DOHH2 (cell line): ENCODE measurements around the gene NETO1.

Experiments used
- H3F3A ChIP-seq: fragments of 200-600 bp; sonication (generic), shearing (Covaris generic); 2 replicates; pipeline ENCODE4 v1.6.0; 2016; ENCODE audit warnings: antibody characterized with exemption, mild to moderate bottlenecking; ENCODE audit not compliant: control insufficient read depth, insufficient read depth
- H3K27ac ChIP-seq: fragments of 200-600 bp; sonication (generic); 2 replicates; pipeline ENCODE4 v1.5.1; 2014; ENCODE audit warnings: low read depth, mild to moderate bottlenecking, low read length, moderate library complexity
- H3K27me3 ChIP-seq: fragments of 200-600 bp; sonication (generic); 2 replicates; pipeline ENCODE4 v1.6.1; 2014; ENCODE audit warnings: mild to moderate bottlenecking, low read length, mixed read lengths; ENCODE audit not compliant: control insufficient read depth
- H3K36me3 ChIP-seq: fragments of 200-600 bp; sonication (generic); 2 replicates; pipeline ENCODE4 v1.6.1; 2014; ENCODE audit warnings: mild to moderate bottlenecking, low read length, moderate library complexity, mixed read lengths; ENCODE audit not compliant: control insufficient read depth
- H3K4me1 ChIP-seq: fragments of 200-600 bp; sonication (generic); 2 replicates; pipeline ENCODE4 v1.6.1; 2014; ENCODE audit warnings: mild to moderate bottlenecking, low read length, mixed read lengths; ENCODE audit not compliant: control insufficient read depth
- H3K4me2 ChIP-seq: fragments of 200-600 bp; sonication (generic); 2 replicates; pipeline ENCODE4 v1.6.0; 2014; ENCODE audit warnings: mild to moderate bottlenecking, low read length, moderate library complexity
- H3K4me3 ChIP-seq: fragments of 200-600 bp; sonication (generic); 2 replicates; pipeline ENCODE4 v1.5.1; 2014; ENCODE audit warnings: mild to moderate bottlenecking, low read length, mixed read lengths
- H3K79me2 ChIP-seq: fragments of 200-600 bp; sonication (generic); 2 replicates; pipeline ENCODE4 v1.6.1; 2014; ENCODE audit warnings: mild to moderate bottlenecking, low read length, mixed read lengths; ENCODE audit not compliant: control insufficient read depth
- H3K9me2 ChIP-seq: fragments of 200-600 bp; sonication (generic); replicated peaks from 2 replicates; pipeline ENCODE4 v1.6.1; 2014; ENCODE audit warnings: mild to moderate bottlenecking, low read length, mixed read lengths; ENCODE audit not compliant: control insufficient read depth
- H3K9me3 ChIP-seq: fragments of 200-600 bp; sonication (generic); 2 replicates; pipeline ENCODE4 v1.6.1; 2014; ENCODE audit warnings: antibody characterized with exemption, low read length, mixed read lengths; ENCODE audit not compliant: control insufficient read depth, insufficient read depth
- H4K20me1 ChIP-seq: fragments of 200-600 bp; sonication (generic); 2 replicates; pipeline ENCODE4 v1.6.0; 2014; ENCODE audit warnings: low read depth, mild to moderate bottlenecking, antibody characterized with exemption, low read length, moderate library complexity; ENCODE audit not compliant: control insufficient read depth, insufficient read depth
- CTCF ChIP-seq: fragments of 200-600 bp; sonication (generic); IDR thresholded peaks from one replicate; pipeline ENCODE4 v1.5.1; 2014; ENCODE audit warnings: antibody characterized with exemption, mild to moderate bottlenecking, low read depth, low read length; ENCODE audit not compliant: poor library complexity, severe bottlenecking
- EZH2phosphoT487 ChIP-seq: fragments of 200-600 bp; sonication (generic); IDR thresholded peaks from 2 replicates; pipeline ENCODE4 v1.6.1; 2017; ENCODE audit warnings: borderline replicate concordance, mild to moderate bottlenecking, antibody characterized with exemption, low read length, moderate library complexity, mixed read lengths

The NETO1 gene

GRCh38 chr18:72866442-72866900 is 1.3 kb downstream of the NETO1 start:
- no peaks in the 10 kb centered on the region for H3K4me1 ChIP-seq
- no peaks in the 10 kb centered on the region for H3K79me2 ChIP-seq
- no peaks in the 10 kb centered on the region for H3K36me3 ChIP-seq
- no peak overlapping the region for H3K27ac ChIP-seq
- H3K9me3 ChIP-seq, result peaks cover 4% of the 10 kb centered on the region; the same call in 1 of the 2 replicates
- H3K27me3 ChIP-seq, result no peaks in the 10 kb centered on the region
- no peaks in the 10 kb centered on the region for H3K9me2 ChIP-seq
- H3K4me3 ChIP-seq, result no peak overlapping the region
- H4K20me1 ChIP-seq, result no peaks in the 10 kb centered on the region
- H3F3A ChIP-seq, result no peaks in the 10 kb centered on the region
- no peak overlapping the region for H3K4me2 ChIP-seq
- TF ChIP-seq CTCF (no peak), EZH2phosphoT487 (no peak)

- H3K27me3 ChIP-seq, result no peaks in the 10 kb centered on the region
- H3F3A ChIP-seq, result no peaks in the 10 kb centered on the region
- no peak overlapping the region for H3K4me3 ChIP-seq
- no peak overlapping the region for H3K27ac ChIP-seq
- H3K79me2 ChIP-seq, result no peaks in the 10 kb centered on the region
- H3K36me3 ChIP-seq, result no peaks in the 10 kb centered on the region
- no peaks in the 10 kb centered on the region for H3K4me1 ChIP-seq
- H3K4me2 ChIP-seq, result no peak overlapping the region
- peaks cover 4% of the 10 kb centered on the region; the same call in 1 of the 2 replicates for H3K9me3 ChIP-seq
- TF ChIP-seq EZH2phosphoT487, result no peak
- H3K9me2 ChIP-seq, result no peaks in the 10 kb centered on the region
- H4K20me1 ChIP-seq, result no peaks in the 10 kb centered on the region
Measured at GRCh38 chr18:72863754-72864153, 4.0 kb downstream of the NETO1 start.

- Histone ChIP-seq H3K36me3 (no peaks in the 10 kb centered on the region), H3K9me3 (no peaks in the 10 kb centered on the region), H4K20me1 (no peaks in the 10 kb centered on the region), H3K4me2 (no peak overlapping the region), H3K9me2 (no peaks in the 10 kb centered on the region), H3K27me3 (no peaks in the 10 kb centered on the region), H3K27ac (no peak overlapping the region), H3K79me2 (no peaks in the 10 kb centered on the region), H3K4me1 (no peaks in the 10 kb centered on the region), H3K4me3 (no peak overlapping the region), H3F3A (no peaks in the 10 kb centered on the region)
- TF ChIP-seq CTCF (no peak), EZH2phosphoT487 (no peak)
Measured at GRCh38 chr18:72859088-72859487, 8.7 kb downstream of the NETO1 start.

- no peaks in the 10 kb centered on the region for H3K4me1 ChIP-seq
- no peak overlapping the region for H3K4me3 ChIP-seq
- H4K20me1 ChIP-seq, result no peaks in the 10 kb centered on the region
- no peaks in the 10 kb centered on the region for H3K27me3 ChIP-seq
- TF ChIP-seq CTCF (no peak), EZH2phosphoT487 (no peak)
- H3K9me3 ChIP-seq, result no peaks in the 10 kb centered on the region
- no peaks in the 10 kb centered on the region for H3K9me2 ChIP-seq
- no peaks in the 10 kb centered on the region for H3K36me3 ChIP-seq
- H3K4me2 ChIP-seq, result no peak overlapping the region
- H3K27ac ChIP-seq, result no peak overlapping the region
- H3K79me2 ChIP-seq, result no peaks in the 10 kb centered on the region
- no peaks in the 10 kb centered on the region for H3F3A ChIP-seq
Measured at GRCh38 chr18:72849671-72850070, 18.1 kb downstream of the NETO1 start.
